ENCODE measurements around the gene PLPP3. TPM values are rescaled to one million over a fixed set of nuclear protein-coding genes. Genes with fewer than 3 reads are reported as not detected.

PLPP3 gene
- polyA plus RNA-seq, 1 of the 3 experiments (the other 2 are of a cell fraction) = 32.2 TPM

- TF ChIP-seq EZH2phosphoT487 (IDR thresholded peaks at IDR 0.05; ENCODE audit: borderline replicate concordance, low read depth) (no peak), MAX (IDR thresholded peaks at IDR 0.05; ENCODE audit: low read depth) (no peak), RFX5 (IDR thresholded peaks at IDR 0.05; ENCODE audit: low read length) (no peak), MXI1 (IDR thresholded peaks at IDR 0.05; ENCODE audit: low read depth, low read length) (no peak), SMC3 (IDR thresholded peaks at IDR 0.05; ENCODE audit: low read depth, low read length) (no peak), GATA2 (CRISPR knock-in tag; IDR thresholded peaks at IDR 0.05) (no peak), FOXM1 (IDR thresholded peaks at IDR 0.05; ENCODE audit: low read depth) (no peak)
Observed at GRCh38 chr1:56547977-56548376, 31.4 kb downstream of the PLPP3 start (continued).

- H3K4me2 ChIP-seq = no peak overlapping the region
- H4K20me1 ChIP-seq (ENCODE audit: insufficient read depth) = peaks cover 31% of the 10 kb centered on the region
- POLR2A ChIA-PET = no interaction called here
- no peak for DNase-seq
- H3F3A ChIP-seq (replicated peaks; ENCODE audit: insufficient read depth) = no peaks in the 10 kb centered on the region
- H2AFZ ChIP-seq (ENCODE audit: low read depth) = no peak overlapping the region
- no peaks in the 10 kb centered on the region for H3K9me3 ChIP-seq
- H3K4me3 ChIP-seq (ENCODE audit: low read depth in 2 of 2, low read length in 1 of 2) = no peak overlapping the region
- no peaks in the 10 kb centered on the region for H3K27me3 ChIP-seq (ENCODE audit: insufficient read depth)
- 95% methylated on average over 1 of the region's 1 CpG for WGBS (ENCODE audit: low lambda C conversion rate)
- peaks cover 0 to 49% of the 10 kb centered on the region in 2 experiments for H3K36me3 ChIP-seq (replicated peaks in 1 of 2; ENCODE audit: control insufficient read depth in 1 of 2, insufficient read depth in 2 of 2, low read length in 1 of 2)
- H3K4me1 ChIP-seq (ENCODE audit: control insufficient read depth in 1 of 2, insufficient read depth in 2 of 2, low read depth in 1 of 2, low read length in 1 of 2) = peaks cover 0 to 42% of the 10 kb centered on the region in 2 experiments; a peak in 2 of 4 replicates
- CTCF ChIA-PET = interaction anchor here (0.9 to 1.6 kb wide), 2 partner anchors 29 to 172 kb away, joined by 3 to 5 read pairs; no protein-coding TSS in a partner anchor
- H3K79me2 ChIP-seq (ENCODE audit: insufficient read depth) = 0 out of 2 replicates have a peak, but pooled peaks cover 4% of the 10 kb centered on the region
- H3K9me2 ChIP-seq = no peaks in the 10 kb centered on the region
- no peak overlapping the region for H3K27ac ChIP-seq (ENCODE audit: low read depth in 2 of 2, low read length in 1 of 2)
- no peak for TF ChIP-seq GABPA (IDR thresholded peaks at IDR 0.05; ENCODE audit: low read depth)
- no peak for TF ChIP-seq CTCF (IDR thresholded peaks at IDR 0.05)
- TF ChIP-seq PBX3 (IDR thresholded peaks at IDR 0.05) = no peak
- TF ChIP-seq REST (IDR thresholded peaks at IDR 0.05; ENCODE audit: low read depth, low read length) = no peak
- TF ChIP-seq NRF1 (IDR thresholded peaks at IDR 0.05; ENCODE audit: low read depth, low read length) = no peak
- TF ChIP-seq TEAD4 (IDR thresholded peaks at IDR 0.05; ENCODE audit: borderline replicate concordance, insufficient read depth) = no peak
- no peak for TF ChIP-seq SMC3 (IDR thresholded peaks at IDR 0.05; ENCODE audit: low read depth, low read length)
- no peak for TF ChIP-seq FOSL2 (IDR thresholded peaks at IDR 0.05; ENCODE audit: borderline replicate concordance, low read depth)
- TF ChIP-seq ZBTB33 (IDR thresholded peaks at IDR 0.05; ENCODE audit: borderline replicate concordance, low read depth) = no peak
- TF ChIP-seq CHD2 (IDR thresholded peaks at IDR 0.05; ENCODE audit: low read length, partially characterized antibody) = no peak
- TF ChIP-seq POLR2AphosphoS5 (IDR thresholded peaks at IDR 0.05; ENCODE audit: low read depth, low read length) = no peak
- no peak for TF ChIP-seq IRF3 (IDR thresholded peaks at IDR 0.05; ENCODE audit: low read depth, low read length)
- no peak for TF ChIP-seq TCF12 (IDR thresholded peaks at IDR 0.05)
- TF ChIP-seq TAF1 (IDR thresholded peaks at IDR 0.05; ENCODE audit: borderline replicate concordance, low read depth, low read length) = no peak
- no peak for TF ChIP-seq JUND (IDR thresholded peaks at IDR 0.05)
- no peak for TF ChIP-seq SIN3A (IDR thresholded peaks at IDR 0.05; ENCODE audit: borderline replicate concordance, low read depth, low read length)
- no peak for TF ChIP-seq MXI1 (IDR thresholded peaks at IDR 0.05; ENCODE audit: low read depth, low read length)
- no peak for TF ChIP-seq FOXM1 (IDR thresholded peaks at IDR 0.05; ENCODE audit: low read depth)
- H3K9ac ChIP-seq = no peak overlapping the region
Observed at GRCh38 chr1:56547473-56547872, 31.9 kb downstream of the PLPP3 start.

All from SK-N-SH (cell line).